Mucosa of stomach (tissue), 1 donor: Measurements from ENCODE around the gene SH3PXD2A.
A peak's percentile ranks its signal among the peaks of the same experiment; 100 is the strongest.
"Not testable (repeated sequence)": the region's sequence is repeated elsewhere in the genome, so short reads cannot be mapped to it uniquely, and the experiment has no call there.

ENCODE experiments used
- H3K27me3 ChIP-seq: one replicate; pipeline ENCODE4 v1.7.0; 2013; ENCODE audit warnings: mild to moderate bottlenecking, low read length; ENCODE audit not compliant: control insufficient read depth, insufficient read depth
- H3K36me3 ChIP-seq: one replicate; pipeline ENCODE4 v1.7.0; 2013; ENCODE audit warnings: low read length; ENCODE audit not compliant: control insufficient read depth, insufficient read depth
- H3K4me1 ChIP-seq: one replicate; pipeline ENCODE4 v1.7.0; 2013; ENCODE audit warnings: mild to moderate bottlenecking, low read length; ENCODE audit not compliant: control insufficient read depth, insufficient read depth
- H3K4me3 ChIP-seq: one replicate; pipeline ENCODE4 v1.7.0; 2013; ENCODE audit warnings: low read length
- H3K9ac ChIP-seq: one replicate; pipeline ENCODE4 v1.7.0; 2013; ENCODE audit warnings: mild to moderate bottlenecking, low read length, moderate library complexity
- H3K9me3 ChIP-seq: one replicate; pipeline ENCODE4 v1.7.0; 2013; ENCODE audit warnings: mild to moderate bottlenecking, low read length, moderate library complexity; ENCODE audit not compliant: control insufficient read depth
- donor health status: Pancreatic carcinoma.

SH3PXD2A gene

DNA sequence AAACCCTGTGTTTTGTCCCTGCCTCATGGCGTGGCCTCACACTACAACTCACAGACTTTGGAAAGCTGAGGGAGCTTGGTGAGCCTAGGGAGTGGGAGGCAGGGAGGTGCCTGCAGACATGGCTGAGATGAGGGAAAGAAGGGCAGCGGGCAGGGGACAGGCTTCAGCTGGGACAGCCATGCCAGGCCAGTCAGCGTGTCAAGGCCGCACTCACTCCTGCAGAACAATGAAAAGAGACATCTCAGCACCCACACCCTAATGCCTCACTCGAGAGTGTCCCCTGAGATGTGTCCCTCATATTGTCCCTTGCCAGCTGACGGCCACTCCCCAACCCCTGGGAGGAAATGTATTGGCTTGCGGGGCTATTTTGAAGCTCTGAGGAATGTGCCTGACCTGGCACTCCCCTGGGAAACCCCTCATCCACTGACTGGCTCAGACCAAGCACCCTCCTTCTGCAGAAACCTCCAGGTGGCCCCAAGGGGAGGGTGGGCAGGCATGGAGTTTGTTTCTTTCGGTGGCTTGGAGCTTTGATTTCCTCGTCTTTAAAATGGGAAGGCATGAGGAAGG, 31.6 kb downstream of the SH3PXD2A start:
- no peaks in the 10 kb centered on the region for H3K9me3 ChIP-seq
- no peak overlapping the region for H3K9ac ChIP-seq
- peaks cover 51% of the 10 kb centered on the region for H3K4me1 ChIP-seq
- H3K4me3 ChIP-seq: no peak overlapping the region
- H3K36me3 ChIP-seq: no peaks in the 10 kb centered on the region
- no peaks in the 10 kb centered on the region for H3K27me3 ChIP-seq

DNA sequence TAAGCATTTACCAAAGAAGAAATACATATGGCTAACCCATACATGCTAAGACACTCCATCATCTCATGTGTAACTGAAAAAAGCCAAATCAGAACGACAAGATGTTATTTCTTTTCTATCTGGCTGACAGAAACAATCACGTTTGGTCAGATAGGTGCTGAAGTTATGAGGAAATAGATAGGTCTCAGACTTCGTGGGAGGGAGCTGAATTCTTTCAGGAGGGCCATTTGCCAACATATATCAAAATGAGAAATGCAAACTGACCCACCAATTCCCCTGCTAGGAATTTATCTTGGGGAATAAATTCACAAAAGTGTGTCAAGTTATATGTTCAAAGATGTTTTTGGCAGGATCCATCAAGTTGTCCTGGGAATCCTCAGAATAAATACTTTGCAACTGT, 32.6 kb downstream of the SH3PXD2A start:
- no peak overlapping the region for H3K4me3 ChIP-seq
- peaks cover 51% of the 10 kb centered on the region for H3K4me1 ChIP-seq
- H3K9me3 ChIP-seq: no peaks in the 10 kb centered on the region
- no peaks in the 10 kb centered on the region for H3K27me3 ChIP-seq
- H3K36me3 ChIP-seq: no peaks in the 10 kb centered on the region
- no peak overlapping the region for H3K9ac ChIP-seq

DNA sequence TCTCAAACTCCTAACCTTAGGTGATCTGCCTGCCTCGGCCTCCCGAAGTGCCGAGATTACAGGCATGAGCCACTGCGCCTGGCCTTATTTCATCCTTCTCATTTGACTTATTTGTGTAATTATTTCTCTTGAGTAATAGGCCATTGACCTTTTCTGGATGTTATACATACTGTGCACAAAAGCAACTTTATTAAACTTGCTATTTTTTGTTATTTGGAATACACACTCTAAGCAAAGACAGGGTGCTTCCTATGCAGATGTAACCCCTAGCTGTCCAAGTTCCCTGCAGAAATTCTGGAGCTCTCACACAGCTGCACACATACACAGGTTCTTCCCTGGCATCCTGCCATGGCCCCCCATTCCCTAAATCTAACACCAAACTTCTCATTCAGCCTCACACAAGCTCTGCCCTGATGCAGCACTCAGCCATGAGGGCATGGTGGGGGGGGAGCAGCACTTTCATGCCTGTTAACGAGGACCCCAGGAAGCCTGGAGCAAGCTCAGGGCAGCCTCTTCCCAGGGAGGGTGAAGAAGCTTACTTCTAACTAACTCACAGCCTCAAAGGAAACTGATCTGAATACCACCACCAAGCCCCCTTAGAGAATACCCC, 33.2 kb downstream of the SH3PXD2A start:
- Histone ChIP-seq H3K4me1 (peaks cover 45% of the 10 kb centered on the region), H3K36me3 (no peaks in the 10 kb centered on the region), H3K27me3 (no peaks in the 10 kb centered on the region), H3K9ac (no peak overlapping the region), H3K4me3 (no peak overlapping the region), H3K9me3 (no peaks in the 10 kb centered on the region)

DNA sequence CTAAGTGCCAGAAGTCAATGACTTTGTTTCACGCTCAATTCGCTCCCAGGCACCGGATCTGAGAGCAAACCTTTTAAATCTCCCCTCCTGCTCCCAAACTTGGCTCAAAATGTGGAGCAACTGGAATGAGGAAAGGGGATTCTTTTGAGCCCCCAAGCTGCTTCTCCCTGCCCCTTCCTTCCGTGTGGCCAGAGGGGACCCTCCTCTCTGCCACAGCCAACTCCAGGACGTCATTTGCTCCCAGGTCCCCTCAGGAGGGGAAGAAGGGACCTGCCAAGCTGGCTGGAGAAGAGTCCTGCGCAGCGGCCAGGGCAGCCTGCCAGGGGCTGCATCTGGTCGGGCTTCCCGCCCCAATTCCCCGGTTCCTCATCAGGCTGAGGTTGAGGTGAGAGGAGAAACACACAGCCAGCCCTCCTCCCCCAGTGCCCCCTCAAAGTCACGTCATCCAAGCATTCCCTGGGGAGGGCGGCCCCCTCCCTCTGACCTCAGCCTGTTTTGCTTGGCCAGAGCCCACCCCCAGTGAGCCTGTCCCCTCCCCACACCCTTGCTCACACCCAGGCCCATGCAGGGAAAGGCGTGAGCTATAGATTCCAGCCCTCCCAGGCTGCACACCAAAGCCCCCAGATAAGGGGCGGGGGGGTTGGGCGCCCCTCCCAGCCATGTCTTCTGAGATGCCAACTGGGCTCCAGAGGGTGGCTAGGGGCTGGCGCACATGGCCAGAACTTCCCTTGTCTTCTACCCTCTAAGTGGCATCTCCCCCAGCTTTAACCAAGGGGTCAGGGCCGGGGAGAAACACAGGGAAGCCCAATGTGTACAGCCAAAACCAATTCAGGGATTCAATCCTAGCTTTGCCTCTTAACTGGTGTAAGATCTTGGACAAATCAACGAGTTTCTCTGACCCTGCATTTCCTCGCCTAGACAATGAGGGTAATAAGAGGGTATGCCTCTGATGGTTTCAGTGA, 35.0 kb downstream of the SH3PXD2A start:
- no peak overlapping the region for H3K4me3 ChIP-seq
- H3K27me3 ChIP-seq: no peaks in the 10 kb centered on the region
- peak overlapping the region; percentile 13 for H3K9ac ChIP-seq
- H3K4me1 ChIP-seq: peaks cover 45% of the 10 kb centered on the region
- no peaks in the 10 kb centered on the region for H3K9me3 ChIP-seq
- no peaks in the 10 kb centered on the region for H3K36me3 ChIP-seq

DNA sequence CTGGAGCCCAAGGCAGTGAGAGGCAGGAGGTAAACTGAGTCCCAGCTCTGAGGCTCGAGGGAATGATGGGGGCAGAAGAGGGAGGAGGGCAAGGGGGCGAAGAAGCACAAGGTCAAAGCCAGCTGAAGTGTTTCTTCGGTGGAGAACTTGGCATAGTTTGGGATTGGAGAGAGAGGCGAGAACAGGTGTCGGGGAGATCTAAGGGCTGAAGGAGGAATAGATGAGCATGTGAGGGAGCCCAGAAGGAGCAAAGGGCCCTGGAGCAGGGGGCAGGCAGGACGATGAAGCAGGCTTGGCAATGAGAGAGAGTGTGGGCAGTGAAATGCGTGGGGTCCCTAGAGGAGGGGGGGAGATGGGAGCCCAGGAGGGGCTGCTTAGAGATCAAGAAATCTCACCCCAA, 35.9 kb downstream of the SH3PXD2A start:
- Histone ChIP-seq H3K4me1 (peaks cover 49% of the 10 kb centered on the region), H3K36me3 (no peaks in the 10 kb centered on the region), H3K4me3 (no peak overlapping the region), H3K27me3 (no peaks in the 10 kb centered on the region), H3K9me3 (no peaks in the 10 kb centered on the region), H3K9ac (peak overlapping the region; percentile 13)

DNA sequence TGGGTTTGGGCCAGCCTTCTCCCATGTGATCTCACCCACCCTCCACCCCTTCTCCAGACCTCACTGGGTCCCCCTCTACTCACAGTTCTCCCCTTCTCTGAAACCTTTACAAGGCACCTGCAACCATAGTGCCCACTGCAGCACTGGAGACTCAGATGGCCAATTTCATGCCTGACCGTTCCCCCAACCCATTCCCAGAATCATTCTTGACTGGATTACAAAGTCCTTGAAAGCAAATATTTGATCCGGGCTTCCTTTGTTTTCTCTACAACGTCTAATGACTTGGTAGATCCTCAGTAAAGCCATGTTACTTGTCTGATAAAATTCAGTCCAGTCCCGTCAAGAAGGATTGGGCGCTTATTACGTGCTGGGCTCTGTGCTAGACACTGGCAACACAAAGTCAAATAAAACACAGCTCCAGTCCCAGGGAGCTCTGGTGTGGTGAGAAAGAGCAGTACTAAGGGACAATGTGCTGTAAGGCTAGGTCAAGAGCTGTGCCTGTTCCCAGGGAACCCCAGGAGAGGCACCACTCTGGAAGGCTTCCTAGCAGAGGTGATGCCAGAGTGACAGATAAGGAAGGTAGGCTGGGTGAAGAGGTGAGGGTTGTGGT, 36.5 kb downstream of the SH3PXD2A start:
- Histone ChIP-seq H3K36me3 (no peaks in the 10 kb centered on the region), H3K9me3 (no peaks in the 10 kb centered on the region), H3K4me3 (no peak overlapping the region), H3K27me3 (no peaks in the 10 kb centered on the region), H3K4me1 (peaks cover 49% of the 10 kb centered on the region), H3K9ac (no peak overlapping the region)

DNA sequence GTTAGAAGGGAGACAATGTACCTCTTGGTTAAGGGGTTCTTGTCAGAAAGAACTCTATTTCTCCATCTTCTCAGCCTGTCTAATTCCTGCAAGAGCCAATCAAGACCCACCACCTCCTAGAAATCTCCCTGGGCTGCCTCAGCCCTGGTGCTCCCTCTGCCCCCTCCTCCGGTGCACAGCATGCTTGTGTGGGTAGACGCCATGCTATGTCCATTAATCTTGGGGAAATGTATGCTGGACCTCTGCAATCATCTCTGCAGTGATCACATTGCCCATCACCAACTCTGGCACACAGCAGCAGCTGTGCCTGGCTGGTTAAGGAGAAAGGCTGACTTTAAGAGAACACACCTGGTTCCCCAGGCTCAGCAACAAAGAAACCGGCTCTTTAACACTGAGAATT, 37.3 kb downstream of the SH3PXD2A start:
- H3K27me3 ChIP-seq: no peaks in the 10 kb centered on the region
- H3K4me1 ChIP-seq: peaks cover 49% of the 10 kb centered on the region
- no peak overlapping the region for H3K4me3 ChIP-seq
- H3K36me3 ChIP-seq: no peaks in the 10 kb centered on the region
- no peak overlapping the region for H3K9ac ChIP-seq
- no peaks in the 10 kb centered on the region for H3K9me3 ChIP-seq

DNA sequence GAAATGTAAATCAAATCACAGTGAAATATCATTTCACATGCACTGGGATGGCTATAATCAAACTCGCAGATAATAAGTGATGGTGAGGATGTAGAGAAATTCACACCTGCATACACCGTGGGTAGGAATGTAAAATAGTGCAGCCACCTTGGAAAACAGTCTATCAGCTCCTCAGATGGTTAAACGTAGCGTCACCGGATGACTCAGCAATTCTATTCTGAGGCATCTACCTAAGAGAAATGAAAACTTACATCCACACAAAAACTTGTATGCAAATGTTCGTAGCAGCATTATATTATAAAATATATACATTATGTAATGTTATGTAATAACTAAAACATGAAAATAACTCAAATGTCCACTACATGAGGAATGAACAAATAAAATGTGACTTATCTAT, 38.9 kb downstream of the SH3PXD2A start:
- Histone ChIP-seq H3K4me1 (peaks cover 60% of the 10 kb centered on the region), H3K36me3 (no peaks in the 10 kb centered on the region), H3K9me3 (no peaks in the 10 kb centered on the region)

DNA sequence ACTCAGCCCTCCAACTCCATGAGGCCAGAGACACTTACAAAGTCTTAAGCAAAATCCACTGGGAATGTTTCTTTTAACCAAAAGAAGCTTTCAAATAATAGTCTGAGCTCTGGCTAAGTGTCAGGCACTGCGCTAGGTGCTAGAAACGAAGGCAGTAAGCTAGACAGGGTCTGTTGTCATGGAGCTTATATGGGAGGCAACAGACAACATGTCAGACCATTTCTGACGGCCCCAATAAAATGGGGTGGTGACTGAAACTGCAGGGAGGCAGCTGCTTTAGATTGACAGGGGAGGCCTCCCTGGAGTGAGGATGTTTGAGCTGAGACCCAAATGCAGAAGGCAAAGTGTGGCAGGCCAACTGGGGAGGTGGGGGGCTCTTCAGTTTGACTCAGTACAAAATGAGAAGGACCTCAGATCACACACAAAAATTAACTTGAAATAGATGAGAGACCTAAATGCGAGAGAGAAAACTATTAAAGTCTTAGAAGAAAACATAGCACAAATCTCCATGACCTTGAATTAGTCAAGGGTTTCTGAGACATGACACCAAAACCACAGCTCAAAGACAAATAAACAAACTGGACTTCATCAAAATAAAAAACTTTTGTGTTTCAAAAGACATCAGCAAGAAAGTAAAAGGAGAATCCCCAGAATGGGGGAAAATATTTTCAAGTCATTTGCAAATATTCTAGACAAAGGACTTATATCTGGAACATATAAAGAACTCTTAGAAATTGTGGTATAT, 40.6 kb downstream of the SH3PXD2A start:
- Histone ChIP-seq H3K9ac (peak overlapping the region; percentile 45), H3K9me3 (no peaks in the 10 kb centered on the region), H3K4me1 (peaks cover 65% of the 10 kb centered on the region), H3K36me3 (no peaks in the 10 kb centered on the region), H3K27me3 (no peaks in the 10 kb centered on the region), H3K4me3 (no peak overlapping the region)

More for the DNA sequence above, 38.9 kb downstream of the SH3PXD2A start:
- H3K4me3 ChIP-seq: no peak overlapping the region
- no peak overlapping the region for H3K9ac ChIP-seq
- no peaks in the 10 kb centered on the region for H3K27me3 ChIP-seq

DNA sequence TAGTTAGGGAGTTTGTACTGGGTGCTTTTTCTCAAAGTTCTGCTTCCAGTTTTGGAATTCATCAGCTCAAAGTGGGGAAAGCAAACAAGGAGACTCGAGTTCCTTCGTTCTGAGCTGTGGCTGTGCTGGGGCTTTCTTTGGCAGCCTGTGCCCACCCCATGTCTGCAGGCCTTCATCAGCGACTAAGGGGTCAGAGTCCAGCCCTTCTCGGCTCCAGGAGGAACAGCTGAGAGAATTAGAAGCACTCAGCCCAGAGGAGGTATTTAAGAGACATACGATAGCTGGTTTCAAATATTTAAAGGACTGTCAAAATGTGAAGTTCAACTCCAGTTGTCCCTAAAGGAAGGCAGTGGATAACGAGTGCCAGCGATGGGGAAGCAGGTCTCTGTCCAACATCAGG, 41.3 kb downstream of the SH3PXD2A start:
- no peak overlapping the region for H3K4me3 ChIP-seq
- H3K27me3 ChIP-seq: no peaks in the 10 kb centered on the region
- peaks cover 58% of the 10 kb centered on the region for H3K4me1 ChIP-seq
- H3K9me3 ChIP-seq: no peaks in the 10 kb centered on the region
- no peaks in the 10 kb centered on the region for H3K36me3 ChIP-seq
- peak overlapping the region; percentile 45 for H3K9ac ChIP-seq

DNA sequence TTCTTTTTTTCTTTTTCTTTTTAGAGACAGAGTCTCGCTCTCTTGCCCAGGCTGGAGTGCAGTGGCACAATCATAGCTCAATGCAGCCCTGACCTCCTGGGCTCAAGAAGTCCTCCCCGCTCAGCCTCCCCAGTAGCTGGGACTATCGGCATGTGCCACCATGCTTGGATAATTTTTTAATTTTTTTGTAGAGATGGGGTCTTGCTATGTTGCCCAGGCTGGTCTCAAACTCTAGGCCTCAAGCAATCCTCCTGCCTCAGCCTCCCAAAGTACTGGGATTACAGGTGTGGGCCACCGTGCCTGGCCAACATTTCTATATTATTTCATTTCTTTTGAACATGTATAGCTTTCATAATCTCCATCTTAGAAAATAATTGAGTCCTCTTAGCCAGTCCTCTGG, 42.1 kb downstream of the SH3PXD2A start:
- H3K27me3 ChIP-seq, H3K4me3 ChIP-seq, H3K9ac ChIP-seq, H3K9me3 ChIP-seq, H3K36me3 ChIP-seq: not testable (repeated sequence)
- H3K4me1 ChIP-seq: peaks cover 55% of the 10 kb centered on the region
